CD4-positive, alpha-beta T cell (primary cell): ENCODE data around the gene GAPT. TPM values are rescaled to one million over a fixed set of nuclear protein-coding genes. Genes with fewer than 3 reads are reported as not detected.

Experiments used
- ATAC-seq: fragments of 200-7000 bp; cut with Tn5 transposase; one replicate; pipeline ENCODE4 v1.10.0; 2022; ENCODE audit warnings: mild to moderate bottlenecking; ENCODE audit not compliant: poor library complexity
- CTCF ChIA-PET: fragments of 350-600 bp; sonication (Branson Sonifier 250); formaldehyde crosslinking; loops from one replicate; lab custom pipeline; 2021; ENCODE audit warnings: antibody characterized with exemption, inconsistent platforms; lab: Charles Lee
- POLR2A ChIA-PET: fragments of 350-600 bp; sonication (Branson Sonifier 250); formaldehyde crosslinking; loops from one replicate; lab custom pipeline; 2021; ENCODE audit warnings: antibody characterized with exemption, inconsistent platforms; lab: Charles Lee
- DNase-seq, 14 experiments: peaks; one replicate each; pipeline ENCODE4 v3.0.0-alpha.2; 2013 to 2020; ENCODE audit warnings: mixed read lengths in 2 of 14
- H3K27ac ChIP-seq, 2 donors: one replicate each; pipeline versions ENCODE4 v1.5.1 to v1.7.0; 2013; ENCODE audit warnings: low read length in 2 of 2, low read depth in 1 of 2, mild to moderate bottlenecking in 1 of 2
- H3K27me3 ChIP-seq, 2 experiments: 1 replicate in 1 of 2; 2 replicates in 1 of 2; pipeline versions ENCODE4 v1.6.1 to v1.7.0; 2013; ENCODE audit warnings: low read length in 2 of 2, control low read depth in 1 of 2, mild to moderate bottlenecking in 1 of 2, moderate library complexity in 1 of 2; ENCODE audit not compliant: insufficient read depth in 2 of 2, control insufficient read depth in 1 of 2
- H3K36me3 ChIP-seq: one replicate; pipeline ENCODE4 v1.6.1; 2013; ENCODE audit warnings: low read length, control low read depth; ENCODE audit not compliant: insufficient read depth
- H3K4me1 ChIP-seq: one replicate; pipeline ENCODE4 v1.6.1; 2013; ENCODE audit warnings: low read length, control low read depth; ENCODE audit not compliant: insufficient read depth
- H3K4me3 ChIP-seq: one replicate; pipeline ENCODE4 v1.5.1; 2013; ENCODE audit warnings: mild to moderate bottlenecking, low read length, moderate library complexity
- H3K9me3 ChIP-seq, 2 experiments: 1 replicate in 1 of 2; 2 replicates in 1 of 2; pipeline versions ENCODE4 v1.6.1 to v1.7.0; 2013; ENCODE audit warnings: low read length in 2 of 2, mild to moderate bottlenecking in 2 of 2, control low read depth in 1 of 2, moderate library complexity in 1 of 2; ENCODE audit not compliant: control insufficient read depth in 1 of 2, insufficient read depth in 1 of 2
- H3K27ac Mint-ChIP-seq: one replicate; pipeline ENCODE4 v1.8.0; 2020; ENCODE audit warnings: mixed read lengths
- H3K27me3 Mint-ChIP-seq: one replicate; pipeline ENCODE4 v1.8.0; 2021; ENCODE audit warnings: mixed read lengths
- H3K36me3 Mint-ChIP-seq: one replicate; pipeline ENCODE4 v1.8.0; 2021; ENCODE audit warnings: low read depth, mixed read lengths
- H3K4me1 Mint-ChIP-seq: one replicate; pipeline ENCODE4 v1.8.0; 2021; ENCODE audit warnings: low read depth, mixed read lengths
- H3K4me3 Mint-ChIP-seq: one replicate; pipeline ENCODE4 v1.8.0; 2020; ENCODE audit warnings: mild to moderate bottlenecking, mixed read lengths
- H3K9me3 Mint-ChIP-seq: one replicate; pipeline ENCODE4 v1.8.0; 2020; ENCODE audit warnings: mixed read lengths
- intact Hi-C, 2 experiments: fragments of 100-400 bp; cut with DNase I in 1 of 2; cut with micrococcal nuclease in 1 of 2; formaldehyde crosslinking; loops; one replicate each; pipeline versions ENCODE4 v1.15.1 to v1.9.0; 2023 to 2025; cut with DNase I, micrococcal nuclease
- total RNA-seq, 174 experiments: library from RNA in 2 of 174; stranded (reverse) in 2 of 174; gene quantifications; one replicate each; pipeline ENCODE4 v1.2.3 and lab custom pipeline; 2021 to 2026
- TF ChIP-seq, protein P1 (sequence below): fragments of 200-600 bp; IDR thresholded peaks from one replicate; pipeline ENCODE4 v1.8.0; 2022; ENCODE audit warnings: antibody characterized with exemption, mild to moderate bottlenecking

The GAPT gene
- total RNA-seq, 2 experiments from 2014 or later: not detected

DNA sequence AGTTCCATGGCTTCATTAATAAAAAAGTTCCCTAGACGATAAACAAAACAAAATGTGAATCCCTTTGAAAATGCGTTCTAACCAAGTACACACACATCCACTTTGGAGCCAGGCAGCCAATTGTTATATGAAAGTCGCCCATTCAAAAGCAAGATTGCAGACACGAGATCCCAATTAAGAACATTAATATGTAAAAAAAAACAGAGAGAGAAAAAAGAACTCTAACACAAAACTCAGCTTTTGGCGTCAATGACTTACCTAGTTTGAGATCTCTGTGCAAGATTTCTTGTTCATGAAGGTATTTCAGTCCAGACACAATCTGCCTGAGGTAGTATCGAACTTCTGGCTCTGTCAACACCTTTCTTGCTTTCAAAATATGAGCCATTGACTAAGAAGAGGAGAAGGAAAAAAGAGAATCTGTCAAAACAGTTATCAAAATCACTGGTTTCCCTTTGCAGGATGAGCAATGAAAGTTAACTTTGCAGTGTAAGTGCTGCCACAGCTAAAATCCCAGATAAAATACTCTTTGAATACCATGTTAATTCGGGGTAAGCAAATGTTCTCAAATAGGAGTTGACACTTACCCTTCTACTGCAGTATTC is 33.0 kb upstream of the GAPT start:
- Histone ChIP-seq H3K36me3 (no peaks in the 10 kb centered on the region), H3K9me3 (no peaks in the 10 kb centered on the region), H3K4me1 (peaks cover 24% of the 10 kb centered on the region), H3K4me3 (no peak overlapping the region), H3K27ac (no peak overlapping the region), H3K27me3 (peaks cover 0 to 5% of the 10 kb centered on the region in 2 experiments)
- Mint-ChIP-seq H3K4me1 (peaks cover 17% of the 10 kb centered on the region), H3K4me3 (peak overlapping the region; percentile 88), H3K27me3 (peaks cover 17% of the 10 kb centered on the region), H3K9me3 (no peaks in the 10 kb centered on the region), H3K27ac (peak overlapping the region; percentile 76), H3K36me3 (peaks cover 8% of the 10 kb centered on the region)
- POLR2A ChIA-PET: interaction anchor here (0.9 to 3.6 kb wide), 2 partner anchors 959 to 1160 kb away, joined by 3 to 31 read pairs; no protein-coding TSS in a partner anchor
- DNase-seq: no peak
- ATAC-seq: no peak
- CTCF ChIA-PET: interaction anchor here (1.3 to 1.9 kb wide), 2 partner anchors 11 to 1160 kb away, joined by 3 to 6 read pairs; no protein-coding TSS in a partner anchor
- intact Hi-C loops: loop anchor here in 1 of 2 experiments (5.0 kb wide), 1 partner anchor 1286 kb away; the partner anchor contains the start of gene GPBP1
- TF ChIP-seq, protein P1, sequence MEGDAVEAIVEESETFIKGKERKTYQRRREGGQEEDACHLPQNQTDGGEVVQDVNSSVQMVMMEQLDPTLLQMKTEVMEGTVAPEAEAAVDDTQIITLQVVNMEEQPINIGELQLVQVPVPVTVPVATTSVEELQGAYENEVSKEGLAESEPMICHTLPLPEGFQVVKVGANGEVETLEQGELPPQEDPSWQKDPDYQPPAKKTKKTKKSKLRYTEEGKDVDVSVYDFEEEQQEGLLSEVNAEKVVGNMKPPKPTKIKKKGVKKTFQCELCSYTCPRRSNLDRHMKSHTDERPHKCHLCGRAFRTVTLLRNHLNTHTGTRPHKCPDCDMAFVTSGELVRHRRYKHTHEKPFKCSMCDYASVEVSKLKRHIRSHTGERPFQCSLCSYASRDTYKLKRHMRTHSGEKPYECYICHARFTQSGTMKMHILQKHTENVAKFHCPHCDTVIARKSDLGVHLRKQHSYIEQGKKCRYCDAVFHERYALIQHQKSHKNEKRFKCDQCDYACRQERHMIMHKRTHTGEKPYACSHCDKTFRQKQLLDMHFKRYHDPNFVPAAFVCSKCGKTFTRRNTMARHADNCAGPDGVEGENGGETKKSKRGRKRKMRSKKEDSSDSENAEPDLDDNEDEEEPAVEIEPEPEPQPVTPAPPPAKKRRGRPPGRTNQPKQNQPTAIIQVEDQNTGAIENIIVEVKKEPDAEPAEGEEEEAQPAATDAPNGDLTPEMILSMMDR: no peak

DNA sequence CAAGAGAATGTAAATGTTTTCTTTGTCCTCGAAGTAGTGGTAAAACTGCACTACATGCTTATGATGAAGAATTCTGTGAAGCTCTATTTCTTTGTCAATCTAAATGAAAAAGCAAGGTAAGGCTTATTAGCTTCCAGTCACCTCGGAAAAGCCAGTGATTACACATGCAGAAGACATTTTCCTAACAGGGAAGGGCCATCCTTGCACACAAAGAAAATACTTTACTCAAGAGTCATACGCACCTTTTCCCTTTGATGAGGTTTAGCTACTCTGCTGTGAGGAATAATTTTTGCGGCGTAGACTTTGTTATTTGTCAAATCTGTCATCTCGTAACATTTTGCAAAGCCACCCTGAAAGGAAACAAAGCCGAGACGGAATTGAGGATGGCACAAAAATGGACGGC is 32.5 kb upstream of the GAPT start:
- peaks cover 8% of the 10 kb centered on the region for H3K36me3 Mint-ChIP-seq
- intact Hi-C loops: loop anchor here in 1 of 2 experiments (5.0 kb wide), 1 partner anchor 1286 kb away; the partner anchor contains the start of gene GPBP1
- H3K36me3 ChIP-seq: no peaks in the 10 kb centered on the region
- ATAC-seq (no peak), DNase-seq (peak in 4 of 14 experiments; percentile 3 to 36 (median 16))
- ChIA-PET POLR2A (interaction anchor here (0.9 to 3.6 kb wide), 3 partner anchors 959 to 1165 kb away, joined by 3 to 31 read pairs (median 3); no protein-coding TSS in a partner anchor), CTCF (interaction anchor here (1.3 to 1.9 kb wide), 2 partner anchors 12 to 1161 kb away, joined by 3 to 6 read pairs; no protein-coding TSS in a partner anchor)
- H3K9me3 ChIP-seq: no peaks in the 10 kb centered on the region
- H3K27ac Mint-ChIP-seq: peak overlapping the region; percentile 76
- TF ChIP-seq, protein P1: no peak
- H3K4me1 Mint-ChIP-seq: peaks cover 17% of the 10 kb centered on the region
- no peak overlapping the region for H3K27ac ChIP-seq
- H3K4me3 Mint-ChIP-seq: peak overlapping the region; percentile 88
- peaks cover 0 to 5% of the 10 kb centered on the region in 2 experiments for H3K27me3 ChIP-seq
- H3K4me3 ChIP-seq: peak overlapping the region; percentile 93
- peaks cover 24% of the 10 kb centered on the region for H3K4me1 ChIP-seq
- H3K9me3 Mint-ChIP-seq: no peaks in the 10 kb centered on the region
- H3K27me3 Mint-ChIP-seq: peaks cover 17% of the 10 kb centered on the region

DNA sequence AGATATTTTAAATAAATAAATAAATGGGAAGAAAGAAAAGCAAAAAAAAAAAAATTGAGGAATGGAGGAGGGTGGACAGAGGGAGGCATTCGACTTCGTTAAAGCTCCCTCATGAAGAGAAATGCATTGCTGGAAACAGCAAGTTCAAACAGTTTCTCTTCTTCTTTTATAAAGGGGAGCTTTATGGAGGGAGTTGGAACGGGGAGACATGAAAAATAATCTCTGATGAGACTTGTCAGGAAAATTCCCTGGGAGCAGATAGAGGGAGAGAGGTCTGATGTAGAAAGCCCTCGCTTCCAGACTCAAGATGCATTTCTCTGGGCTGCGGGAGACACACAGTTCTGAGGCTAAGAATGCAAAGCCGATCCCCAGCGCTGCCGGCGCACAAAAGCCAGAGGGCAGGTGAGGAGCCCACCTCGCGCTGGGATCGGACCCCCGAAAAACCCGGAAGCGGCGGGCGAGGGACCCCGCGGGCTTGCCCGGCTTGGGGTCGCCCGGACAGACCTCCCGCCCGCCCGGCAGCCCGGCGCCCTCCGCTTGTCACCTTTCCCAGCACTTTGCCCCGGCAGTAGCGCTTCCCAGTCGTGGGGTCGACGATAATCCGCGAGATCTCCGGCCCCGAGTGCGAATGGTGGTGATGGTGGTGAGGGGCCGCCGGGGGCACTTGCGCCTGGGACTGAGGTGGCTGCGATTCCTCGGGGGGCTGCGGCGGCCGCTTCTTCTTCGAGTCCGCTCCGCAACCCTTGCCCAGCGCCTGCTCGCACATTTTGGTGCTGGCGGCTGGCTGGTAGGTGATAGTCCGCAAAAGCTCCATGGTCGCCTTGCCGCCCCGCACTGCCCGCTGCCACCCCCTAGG is 31.9 kb upstream of the GAPT start:
- CTCF ChIA-PET: interaction anchor here (1.0 to 2.1 kb wide), 4 partner anchors 12 to 1161 kb away, joined by 3 to 9 read pairs (median 5); no protein-coding TSS in a partner anchor
- ATAC-seq (no peak), DNase-seq (peak in 6 of 14 experiments; percentile 10 to 49 (median 18))
- Mint-ChIP-seq H3K36me3 (peaks cover 8% of the 10 kb centered on the region), H3K9me3 (no peaks in the 10 kb centered on the region), H3K27ac (peak overlapping the region; percentile 76), H3K27me3 (peaks cover 17% of the 10 kb centered on the region), H3K4me3 (peak overlapping the region; percentile 92), H3K4me1 (peaks cover 17% of the 10 kb centered on the region)
- H3K4me1 ChIP-seq: peaks cover 24% of the 10 kb centered on the region
- H3K9me3 ChIP-seq: no peaks in the 10 kb centered on the region
- peaks cover 0 to 5% of the 10 kb centered on the region in 2 experiments for H3K27me3 ChIP-seq
- peak overlapping the region; percentile 93 for H3K4me3 ChIP-seq
- POLR2A ChIA-PET: interaction anchor here (0.9 to 3.6 kb wide), 6 partner anchors 809 to 1550 kb away, joined by 3 to 31 read pairs (median 4); partner anchors contain the start of genes GPBP1 and SETD9
- H3K36me3 ChIP-seq: no peaks in the 10 kb centered on the region
- TF ChIP-seq, protein P1: no peak
- intact Hi-C loops: loop anchor here (2.0 to 10.0 kb wide), 6 partner anchors 809 to 1553 kb away; partner anchors contain the start of gene GPBP1 (in 1 of the 2)
- peak overlapping the region; percentile 74 to 79 for H3K27ac ChIP-seq
